ENCODE measurements around the gene OR2B6.
"Not testable (repeated sequence)": the region's sequence is repeated elsewhere in the genome, so short reads cannot be mapped to it uniquely, and the experiment has no call there.

OR2B6 gene

DNA sequence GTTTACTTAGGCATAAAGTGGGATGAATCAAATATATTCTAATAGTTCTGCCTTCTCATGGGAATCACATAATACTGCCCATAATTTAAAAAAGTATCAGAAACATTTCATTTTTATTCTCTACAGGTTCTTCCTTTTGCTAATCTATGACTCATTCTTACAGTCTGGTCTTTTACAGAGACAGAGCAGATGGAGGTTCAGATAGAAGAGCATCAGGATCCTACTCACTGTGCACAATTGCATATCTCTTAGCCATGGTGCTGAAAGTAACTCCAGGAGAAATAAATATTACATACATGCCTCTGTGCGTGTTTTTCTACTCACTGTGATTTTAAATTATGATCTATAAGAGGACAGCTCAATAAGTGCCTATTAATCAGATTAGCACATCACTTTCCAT is 16.3 kb upstream of the OR2B6 start:
- Histone ChIP-seq H3K4ac (ENCODE audit: low read depth, low read length) (no peak overlapping the region), H3K4me3 (ENCODE audit: low read depth, low read length) (no peak overlapping the region), H3K14ac (ENCODE audit: low read length) (no peak overlapping the region), H3K18ac (ENCODE audit: low read length) (no peak overlapping the region), H4K91ac (ENCODE audit: low read depth, low read length) (no peak overlapping the region), H3K4me1 (ENCODE audit: control insufficient read depth in 1 of 2, insufficient read depth in 2 of 2, low read length in 2 of 2) (no peaks in the 10 kb centered on the region), H3K9ac (ENCODE audit: low read length) (no peak overlapping the region), H3K79me1 (ENCODE audit: low read length) (no peaks in the 10 kb centered on the region), H3K36me3 (ENCODE audit: control insufficient read depth in 1 of 2, insufficient read depth in 2 of 2, low read length in 2 of 2) (no peaks in the 10 kb centered on the region), H2BK120ac (ENCODE audit: insufficient read depth, low read length, poor library complexity) (no peak overlapping the region), H3K27me3 (ENCODE audit: insufficient read depth, low read length) (no peaks in the 10 kb centered on the region), H3K79me2 (ENCODE audit: control insufficient read depth, insufficient read depth, low read length, poor library complexity) (no peaks in the 10 kb centered on the region), H3K4me2 (ENCODE audit: low read length) (no peak overlapping the region), H3K27ac (ENCODE audit: low read depth, low read length) (no peak overlapping the region), H2AK5ac (ENCODE audit: low read length) (no peak overlapping the region), H4K12ac (ENCODE audit: low read depth, low read length) (no peak overlapping the region), H2AFZ (ENCODE audit: insufficient read depth, low read length, poor library complexity) (no peak overlapping the region), H2BK12ac (ENCODE audit: low read length) (no peak overlapping the region), H4K8ac (ENCODE audit: low read depth, low read length) (no peak overlapping the region), H3K9me3 (ENCODE audit: insufficient read depth, low read depth, low read length) (no peaks in the 10 kb centered on the region), H2BK5ac (ENCODE audit: low read depth, low read length, poor library complexity) (no peak overlapping the region), H3K23ac (ENCODE audit: low read length) (no peak overlapping the region)
- no peak for DNase-seq
- no CpG with 5 or more reads among the region's 1 CpG for WGBS (ENCODE audit: extremely low coverage, insufficient coverage, insufficient read length)

DNA sequence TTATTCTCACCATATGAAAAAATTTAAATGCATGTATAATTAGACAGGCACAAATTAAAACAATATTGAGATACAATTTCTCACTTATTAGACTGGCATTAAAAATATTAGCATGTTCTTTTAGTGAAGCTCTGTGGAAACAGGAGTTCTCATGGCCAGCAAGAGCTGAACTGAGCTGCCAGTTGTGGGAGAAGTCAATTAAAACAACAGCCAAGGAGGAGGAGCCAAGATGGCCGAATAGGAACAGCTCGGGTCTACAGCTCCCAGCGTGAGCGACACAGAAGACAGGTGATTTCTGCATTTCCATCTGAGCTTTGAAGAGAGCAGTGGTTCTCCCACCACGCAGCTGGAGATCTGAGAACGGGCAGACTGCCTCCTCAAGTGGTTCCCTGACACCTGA is 14.0 kb upstream of the OR2B6 start:
- WGBS (ENCODE audit: extremely low coverage, insufficient coverage, insufficient read length), result no CpG with 5 or more reads among the region's 6 CpGs
- H2AK5ac ChIP-seq (ENCODE audit: low read length); H4K8ac ChIP-seq (ENCODE audit: low read depth, low read length); H3K4me1 ChIP-seq (ENCODE audit: control insufficient read depth in 1 of 2, insufficient read depth in 2 of 2, low read length in 2 of 2); H3K79me1 ChIP-seq (ENCODE audit: low read length); H3K79me2 ChIP-seq (ENCODE audit: control insufficient read depth, insufficient read depth, low read length, poor library complexity); H4K91ac ChIP-seq (ENCODE audit: low read depth, low read length); H3K4me2 ChIP-seq (ENCODE audit: low read length); H3K4ac ChIP-seq (ENCODE audit: low read depth, low read length); H3K18ac ChIP-seq (ENCODE audit: low read length); H3K36me3 ChIP-seq (ENCODE audit: control insufficient read depth in 1 of 2, insufficient read depth in 2 of 2, low read length in 2 of 2); H3K9ac ChIP-seq (ENCODE audit: low read length); H3K23ac ChIP-seq (ENCODE audit: low read length); DNase-seq; H3K27me3 ChIP-seq (ENCODE audit: insufficient read depth, low read length); H3K9me3 ChIP-seq (ENCODE audit: insufficient read depth, low read depth, low read length); H4K12ac ChIP-seq (ENCODE audit: low read depth, low read length); H3K14ac ChIP-seq (ENCODE audit: low read length); H3K27ac ChIP-seq (ENCODE audit: low read depth, low read length); H2BK12ac ChIP-seq (ENCODE audit: low read length); H2BK5ac ChIP-seq (ENCODE audit: low read depth, low read length, poor library complexity); H2AFZ ChIP-seq (ENCODE audit: insufficient read depth, low read length, poor library complexity); H2BK120ac ChIP-seq (ENCODE audit: insufficient read depth, low read length, poor library complexity); H3K4me3 ChIP-seq (ENCODE audit: low read depth, low read length): not testable (repeated sequence)

DNA sequence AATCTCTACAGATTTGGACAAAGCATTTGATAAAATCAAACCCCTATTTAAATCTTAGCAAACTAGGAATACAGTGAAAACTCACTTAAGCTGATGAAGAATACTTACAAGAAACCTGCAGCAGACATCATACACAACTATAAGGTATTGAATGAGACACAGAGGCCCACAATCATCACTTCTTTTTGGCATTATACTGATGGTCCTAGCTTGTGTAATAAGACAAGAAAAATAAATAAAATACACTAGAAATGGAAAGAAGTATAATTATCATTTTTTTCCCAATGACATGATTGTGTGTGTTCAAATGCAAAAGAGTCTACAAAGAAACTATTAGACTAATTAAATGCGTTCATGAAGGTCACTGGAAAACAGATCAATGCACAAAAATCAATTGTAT is 8.8 kb upstream of the OR2B6 start:
- no peaks in the 10 kb centered on the region for H3K4me1 ChIP-seq (ENCODE audit: control insufficient read depth in 1 of 2, insufficient read depth in 2 of 2, low read length in 2 of 2)
- no peaks in the 10 kb centered on the region for H3K9me3 ChIP-seq (ENCODE audit: insufficient read depth, low read depth, low read length)
- H3K79me2 ChIP-seq (ENCODE audit: control insufficient read depth, insufficient read depth, low read length, poor library complexity), result no peaks in the 10 kb centered on the region
- no peak overlapping the region for H4K91ac ChIP-seq (ENCODE audit: low read depth, low read length)
- no peak overlapping the region for H3K4me2 ChIP-seq (ENCODE audit: low read length)
- H2AK5ac ChIP-seq (ENCODE audit: low read length), result no peak overlapping the region
- no peak overlapping the region for H4K12ac ChIP-seq (ENCODE audit: low read depth, low read length)
- H2BK5ac ChIP-seq (ENCODE audit: low read depth, low read length, poor library complexity), result no peak overlapping the region
- no peak overlapping the region for H2AFZ ChIP-seq (ENCODE audit: insufficient read depth, low read length, poor library complexity)
- no peak overlapping the region for H3K4ac ChIP-seq (ENCODE audit: low read depth, low read length)
- no peak overlapping the region for H3K18ac ChIP-seq (ENCODE audit: low read length)
- H3K79me1 ChIP-seq (ENCODE audit: low read length), result no peaks in the 10 kb centered on the region
- no peak overlapping the region for H4K8ac ChIP-seq (ENCODE audit: low read depth, low read length)
- no peak overlapping the region for H2BK120ac ChIP-seq (ENCODE audit: insufficient read depth, low read length, poor library complexity)
- no peak for DNase-seq
- H3K4me3 ChIP-seq (ENCODE audit: low read depth, low read length), result no peak overlapping the region
- H3K27ac ChIP-seq (ENCODE audit: low read depth, low read length), result no peak overlapping the region
- H3K9ac ChIP-seq (ENCODE audit: low read length), result no peak overlapping the region
- no peak overlapping the region for H3K14ac ChIP-seq (ENCODE audit: low read length)
- no peaks in the 10 kb centered on the region for H3K36me3 ChIP-seq (ENCODE audit: control insufficient read depth in 1 of 2, insufficient read depth in 2 of 2, low read length in 2 of 2)
- no peak overlapping the region for H3K23ac ChIP-seq (ENCODE audit: low read length)
- no peaks in the 10 kb centered on the region for H3K27me3 ChIP-seq (ENCODE audit: insufficient read depth, low read length)
- H2BK12ac ChIP-seq (ENCODE audit: low read length), result no peak overlapping the region
- no CpG with 5 or more reads among the region's 1 CpG for WGBS (ENCODE audit: extremely low coverage, insufficient coverage, insufficient read length)

DNA sequence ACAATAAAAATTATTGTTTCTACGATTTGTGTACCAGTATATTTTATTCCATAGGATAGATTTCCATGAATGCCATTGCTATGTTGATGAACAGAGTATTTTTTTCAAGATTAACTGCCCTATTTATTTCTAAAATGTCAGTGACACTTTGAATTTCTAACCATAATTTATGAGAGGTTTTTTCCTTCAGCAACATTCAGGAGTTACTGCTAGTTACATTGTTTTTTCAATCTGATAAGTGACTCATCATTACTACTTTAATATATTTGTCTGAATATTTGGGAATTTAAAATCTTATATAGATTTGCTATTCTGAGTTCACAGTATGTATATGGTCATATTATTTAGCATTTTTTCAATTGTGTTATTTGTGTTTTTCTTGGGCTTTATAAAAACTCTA is 6.0 kb upstream of the OR2B6 start:
- H3K27ac ChIP-seq (ENCODE audit: low read depth, low read length), result no peak overlapping the region
- H3K9ac ChIP-seq (ENCODE audit: low read length), result no peak overlapping the region
- no peaks in the 10 kb centered on the region for H3K4me1 ChIP-seq (ENCODE audit: control insufficient read depth in 1 of 2, insufficient read depth in 2 of 2, low read length in 2 of 2)
- H3K79me1 ChIP-seq (ENCODE audit: low read length), result no peaks in the 10 kb centered on the region
- no peak overlapping the region for H3K23ac ChIP-seq (ENCODE audit: low read length)
- no peak overlapping the region for H3K4me3 ChIP-seq (ENCODE audit: low read depth, low read length)
- no peak overlapping the region for H3K4ac ChIP-seq (ENCODE audit: low read depth, low read length)
- H3K36me3 ChIP-seq (ENCODE audit: control insufficient read depth in 1 of 2, insufficient read depth in 2 of 2, low read length in 2 of 2), result no peaks in the 10 kb centered on the region
- no peak overlapping the region for H2BK5ac ChIP-seq (ENCODE audit: low read depth, low read length, poor library complexity)
- WGBS (ENCODE audit: extremely low coverage, insufficient coverage, insufficient read length), result no CpG with 5 or more reads among the region's 1 CpG
- no peak overlapping the region for H4K91ac ChIP-seq (ENCODE audit: low read depth, low read length)
- H3K18ac ChIP-seq (ENCODE audit: low read length), result no peak overlapping the region
- no peaks in the 10 kb centered on the region for H3K79me2 ChIP-seq (ENCODE audit: control insufficient read depth, insufficient read depth, low read length, poor library complexity)
- H3K9me3 ChIP-seq (ENCODE audit: insufficient read depth, low read depth, low read length), result no peaks in the 10 kb centered on the region
- DNase-seq, result no peak
- no peak overlapping the region for H3K4me2 ChIP-seq (ENCODE audit: low read length)
- H2BK12ac ChIP-seq (ENCODE audit: low read length), result no peak overlapping the region
- no peak overlapping the region for H2AFZ ChIP-seq (ENCODE audit: insufficient read depth, low read length, poor library complexity)
- no peak overlapping the region for H2BK120ac ChIP-seq (ENCODE audit: insufficient read depth, low read length, poor library complexity)
- H2AK5ac ChIP-seq (ENCODE audit: low read length), result no peak overlapping the region
- H4K8ac ChIP-seq (ENCODE audit: low read depth, low read length), result no peak overlapping the region
- H3K14ac ChIP-seq (ENCODE audit: low read length), result no peak overlapping the region
- no peaks in the 10 kb centered on the region for H3K27me3 ChIP-seq (ENCODE audit: insufficient read depth, low read length)
- H4K12ac ChIP-seq (ENCODE audit: low read depth, low read length), result no peak overlapping the region
